Stimulated activated CD8-positive, alpha-beta memory T cell treated with anti-CD3 and anti-CD28 coated beads, Interleukin-4, amount 100 ng/mL, for 1 hour (primary cell): Measurements from ENCODE around the gene CFAP20DC.
"Not testable (repeated sequence)": the region's sequence is repeated elsewhere in the genome, so short reads cannot be mapped to it uniquely, and the experiment has no call there.

ENCODE experiments used
- DNase-seq, 2 donors: peaks; one replicate each; pipeline ENCODE4 v3.0.0-alpha.2; 2020; ENCODE audit warnings: low read depth in 2 of 2, low spot score in 1 of 2

Gene CFAP20DC

GRCh38 chr3:59023612-59024011, 26.2 kb downstream of the CFAP20DC start:
- no peak for DNase-seq

GRCh38 chr3:59017617-59017984, 32.2 kb downstream of the CFAP20DC start:
- no peak for DNase-seq

DNA sequence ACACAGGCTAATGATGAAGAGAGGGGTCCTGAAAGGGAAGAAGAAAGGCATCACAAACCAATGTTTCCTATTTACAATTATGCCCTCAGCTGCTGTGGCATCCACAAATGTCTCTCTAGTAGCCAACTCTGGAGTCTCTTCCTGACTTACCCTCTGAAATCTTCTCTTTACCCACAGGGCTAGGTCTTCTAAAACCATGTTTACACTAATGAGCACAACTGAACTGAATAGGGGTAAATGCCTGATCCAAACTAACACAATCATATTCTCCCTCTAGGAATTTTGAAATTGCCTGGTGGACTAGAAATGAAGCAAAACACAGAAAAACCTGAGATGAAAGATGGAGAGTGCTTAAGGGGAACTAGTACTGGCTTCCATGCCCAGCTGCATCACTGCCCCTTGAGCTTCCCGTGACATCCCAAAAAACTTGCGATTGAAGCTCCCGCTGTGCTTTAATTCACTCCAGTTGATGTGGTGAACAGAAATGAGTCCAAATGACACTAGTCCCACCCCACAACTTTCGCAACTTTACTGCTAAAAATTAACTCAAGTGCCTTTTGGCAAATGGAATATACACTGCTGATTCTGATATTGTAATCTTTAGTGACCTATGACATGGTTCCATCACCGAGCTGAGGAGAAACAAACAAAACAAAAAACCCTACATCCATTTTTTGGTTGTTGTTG, 32.8 kb downstream of the CFAP20DC start:
- no peak for DNase-seq

GRCh38 chr3:59013611-59014010, 36.2 kb downstream of the CFAP20DC start:
- DNase-seq = no peak

DNA sequence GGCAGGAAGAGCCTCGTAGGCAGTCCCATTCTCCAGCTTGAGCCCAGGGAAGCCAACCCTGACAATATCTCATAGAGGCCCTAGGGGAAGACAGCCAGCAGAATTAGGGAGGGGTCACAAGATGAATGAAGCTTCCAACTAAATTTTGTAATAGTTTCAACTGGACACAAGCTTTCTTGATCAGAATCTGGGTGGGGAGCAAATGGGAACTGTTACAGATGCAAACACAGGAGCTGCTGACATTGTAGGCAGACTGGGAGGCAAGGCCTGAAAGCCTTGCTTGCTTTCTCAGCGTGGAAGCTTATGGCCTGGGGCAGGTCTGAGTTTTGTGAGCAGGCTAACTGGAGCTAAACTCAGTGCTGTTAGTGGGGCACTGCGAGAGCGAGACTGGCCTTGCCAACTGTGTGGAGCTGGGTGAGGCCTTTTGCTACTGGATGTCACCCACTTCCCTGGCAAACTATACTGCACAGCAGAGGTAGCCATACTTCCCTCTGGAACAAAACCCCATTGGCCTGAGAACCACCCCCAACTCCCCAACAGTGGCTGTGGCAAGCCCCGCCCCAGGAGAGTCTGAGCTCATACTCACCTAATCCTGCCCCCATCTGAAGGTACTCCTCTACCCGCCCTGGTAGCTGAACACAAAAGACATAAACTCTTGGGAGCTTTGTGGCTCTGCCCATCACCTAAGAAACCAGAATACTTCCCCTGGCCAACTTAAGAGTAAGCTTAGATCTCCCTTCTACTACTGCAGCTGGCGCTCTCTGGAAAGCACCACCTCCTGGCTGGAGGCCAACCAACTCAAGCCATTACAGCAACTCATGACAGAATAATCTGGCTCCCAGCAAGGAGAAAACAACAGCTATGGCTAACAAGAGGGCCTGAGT, 42.9 kb downstream of the CFAP20DC start:
- DNase-seq = no peak

DNA sequence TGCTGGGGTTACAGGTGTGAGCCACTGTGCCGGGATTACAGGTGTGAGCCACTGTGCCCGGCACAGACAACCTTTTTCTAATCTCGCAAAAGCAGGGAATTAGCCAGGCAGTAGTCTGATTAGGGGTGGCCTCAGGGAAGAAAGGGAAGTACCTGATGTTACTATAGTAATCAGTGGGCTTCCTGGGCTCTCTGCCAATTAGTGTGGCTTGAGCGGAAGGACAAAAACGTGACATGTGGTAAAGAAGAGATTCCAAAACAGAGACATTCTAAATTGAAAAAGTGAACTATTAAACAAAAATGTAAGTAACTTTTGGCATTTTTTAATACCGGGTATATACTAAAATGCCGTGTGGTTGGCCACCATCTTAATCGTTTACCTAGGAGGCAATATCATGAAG, 48.1 kb downstream of the CFAP20DC start:
- no peak for DNase-seq

GRCh38 chr3:58999774-59000160, 50.1 kb downstream of the CFAP20DC start:
- DNase-seq = no peak

DNA sequence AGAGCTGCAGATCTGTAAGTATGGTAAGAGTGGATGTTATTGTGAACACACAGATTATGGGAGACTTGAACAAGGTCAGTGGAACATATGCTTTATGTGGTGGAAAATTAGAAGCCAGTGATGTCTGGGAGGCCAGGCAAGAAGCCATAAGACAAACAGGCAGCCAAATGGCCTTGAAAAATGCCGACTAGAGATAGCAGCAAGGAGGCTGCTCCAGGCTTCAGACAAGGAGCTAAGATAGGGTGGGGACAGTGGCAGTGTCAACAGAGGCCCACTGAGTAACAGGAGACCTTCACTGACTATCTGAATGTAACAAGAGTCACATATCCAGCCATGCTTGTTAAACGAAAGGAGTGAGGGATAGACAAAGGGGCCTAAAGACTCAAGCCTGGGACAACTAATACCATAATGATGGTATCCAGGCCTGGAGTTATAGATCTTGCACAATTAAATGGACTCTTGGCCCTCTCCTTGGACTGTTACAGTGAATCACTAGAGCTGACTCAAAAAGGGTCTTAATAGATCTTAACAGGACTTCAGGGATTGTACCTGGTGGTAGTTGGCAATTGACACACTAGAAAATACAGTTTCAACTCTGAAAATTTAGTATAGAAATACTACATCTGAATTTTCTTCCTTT, 50.6 kb downstream of the CFAP20DC start:
- DNase-seq = no peak

- no peak for DNase-seq
Observed at GRCh38 chr3:58998476-58999117, 51.2 kb downstream of the CFAP20DC start.

- no peak for DNase-seq
Observed at GRCh38 chr3:58996730-58997129, 53.1 kb downstream of the CFAP20DC start.

- DNase-seq = no peak
Observed at GRCh38 chr3:58994746-58995330, 55.0 kb downstream of the CFAP20DC start.

DNA sequence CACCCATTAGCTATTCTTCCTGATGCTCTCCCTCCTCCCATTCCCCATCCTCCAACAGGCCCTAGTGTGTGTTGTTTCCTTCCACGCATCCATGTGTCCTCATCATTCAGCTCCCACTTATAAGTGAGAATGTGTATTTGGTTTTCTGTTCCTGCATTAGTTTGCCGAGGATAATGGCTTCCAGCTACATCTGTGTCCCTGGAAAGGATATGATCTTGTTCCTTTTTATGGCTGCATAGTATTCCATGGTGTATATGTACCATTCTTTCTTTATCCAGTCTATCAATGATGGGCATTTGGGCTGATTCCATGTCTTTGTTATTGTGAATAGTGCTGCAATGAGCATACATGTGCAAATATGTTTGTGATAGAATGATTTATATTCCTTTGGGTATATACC, 56.3 kb downstream of the CFAP20DC start:
- DNase-seq = no peak

- no peak for DNase-seq
Observed at GRCh38 chr3:58991623-58992022, 58.2 kb downstream of the CFAP20DC start.

DNA sequence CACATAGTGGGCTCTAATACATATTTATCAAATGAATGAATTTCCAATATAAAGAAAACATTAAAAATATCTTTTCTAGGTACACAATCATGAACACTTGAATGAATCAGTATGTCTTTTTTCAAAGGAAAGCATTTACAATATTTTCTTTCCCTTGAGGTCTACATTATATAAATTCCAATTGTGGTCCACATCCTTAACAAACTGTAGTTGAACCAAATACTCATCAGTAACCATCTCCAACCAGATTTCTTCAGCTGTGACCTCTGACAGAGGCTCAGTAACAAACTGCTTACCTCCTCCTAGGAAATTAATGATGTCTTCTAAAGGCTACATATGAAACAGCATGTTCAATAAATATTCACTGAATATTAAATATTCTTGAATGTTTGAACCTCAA, 58.8 kb downstream of the CFAP20DC start:
- DNase-seq = no peak

DNA sequence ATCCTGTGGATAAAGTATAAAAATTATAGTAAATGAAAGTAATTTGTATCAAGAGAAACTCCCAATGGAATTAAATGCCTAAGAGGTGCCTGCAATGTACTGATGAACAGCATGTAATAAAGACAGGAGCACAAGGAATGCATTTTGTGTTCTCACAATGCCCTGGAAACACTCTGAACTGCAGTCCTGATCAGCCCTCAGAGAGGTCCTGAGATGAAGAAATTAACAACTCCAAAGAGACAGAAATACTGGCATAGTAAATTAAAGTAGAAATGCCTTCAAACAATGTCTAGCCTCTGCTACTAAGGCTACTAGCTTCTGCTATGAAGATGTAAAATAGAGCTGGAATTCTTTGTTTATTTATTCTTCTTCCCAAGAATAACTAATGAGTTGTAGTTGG, 59.9 kb downstream of the CFAP20DC start:
- no peak for DNase-seq

GRCh38 chr3:58989163-58989562, 60.7 kb downstream of the CFAP20DC start:
- DNase-seq = no peak

DNA sequence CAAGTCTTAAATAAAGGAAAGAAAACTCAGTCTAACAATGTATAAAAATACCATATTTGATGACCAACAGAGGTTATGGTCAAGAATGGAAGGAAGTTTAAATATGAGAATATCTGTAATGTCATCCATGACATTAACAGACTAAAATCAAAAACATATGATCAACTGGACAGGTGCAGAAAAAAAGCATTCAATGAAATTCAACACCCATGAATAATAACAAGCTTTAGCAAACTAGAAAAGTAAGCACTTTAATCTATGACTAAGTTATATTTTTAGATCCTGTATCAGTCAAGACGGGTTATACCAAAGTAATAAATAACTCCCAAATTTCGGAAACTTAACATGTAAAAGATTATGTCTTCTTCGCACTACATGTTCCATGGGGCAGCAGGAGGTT, 61.8 kb downstream of the CFAP20DC start:
- DNase-seq = no peak

DNA sequence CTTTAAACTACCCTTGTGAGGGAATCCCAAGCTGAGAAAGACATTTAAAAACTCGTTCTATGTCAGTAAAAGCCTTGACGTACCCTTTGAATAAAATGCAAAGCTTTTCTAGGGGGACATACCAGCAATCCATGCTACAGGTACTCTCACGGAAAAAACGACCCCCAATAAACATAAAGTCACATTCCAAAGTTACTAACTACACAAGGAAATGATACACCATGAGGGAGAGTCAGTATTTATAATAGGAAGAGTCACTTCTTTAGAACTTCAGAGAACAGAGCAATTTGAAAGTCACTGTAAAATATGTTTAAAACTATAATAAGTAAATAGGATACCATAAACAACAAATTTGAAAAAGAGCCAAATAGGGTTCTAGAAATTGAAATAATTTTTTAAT, 63.2 kb downstream of the CFAP20DC start:
- DNase-seq = no peak

- DNase-seq = no peak
Observed at GRCh38 chr3:58979840-58980239, 70.0 kb downstream of the CFAP20DC start.

DNA sequence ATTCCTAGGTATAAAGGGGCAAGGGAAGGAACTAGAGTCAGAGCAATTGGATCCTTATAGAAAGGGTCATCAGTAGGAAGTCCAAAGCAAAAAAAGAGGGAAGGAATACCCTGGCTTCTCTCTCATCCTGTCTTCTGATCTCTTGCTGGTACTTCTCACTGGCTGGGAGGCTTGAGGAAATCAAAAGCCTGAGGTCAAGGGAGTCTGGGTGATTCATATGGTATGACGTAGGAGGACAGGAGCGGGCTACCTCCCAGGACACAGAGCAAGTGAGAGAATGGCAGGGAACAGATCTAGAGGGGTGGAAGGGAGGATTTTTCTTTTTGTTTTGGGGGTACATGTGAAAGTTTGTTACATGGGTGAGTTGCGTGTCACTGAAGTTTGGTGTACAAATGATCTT, 76.0 kb downstream of the CFAP20DC start:
- DNase-seq = no peak

GRCh38 chr3:58967866-58968265, 82.0 kb downstream of the CFAP20DC start:
- DNase-seq = not testable (repeated sequence)
